MM.1S (cell line): ENCODE measurements around the gene CALU.

Source experiments
- DNase-seq: peaks from one replicate; pipeline ENCODE4 v3.0.0-alpha.2; 2015
- H2AFZ ChIP-seq: fragments of 300-600 bp; sonication (generic); 2 replicates; pipeline ENCODE4 v1.6.0; 2016; ENCODE audit warnings: antibody characterized with exemption, low read length
- H3F3A ChIP-seq: fragments of 300-600 bp; sonication (generic); 2 replicates; pipeline ENCODE4 v1.6.1; 2016; ENCODE audit warnings: mild to moderate bottlenecking, antibody characterized with exemption, low read length, moderate library complexity, mixed read lengths; ENCODE audit not compliant: insufficient read depth
- H3K27ac ChIP-seq: fragments of 300-600 bp; sonication (generic); 2 replicates; pipeline ENCODE4 v1.5.1; 2016; ENCODE audit warnings: mild to moderate bottlenecking, low read length
- H3K27me3 ChIP-seq: fragments of 300-600 bp; sonication (generic); replicated peaks from 2 replicates; pipeline ENCODE4 v1.6.0; 2016; ENCODE audit warnings: low read length; ENCODE audit not compliant: insufficient read depth
- H3K36me3 ChIP-seq: fragments of 300-600 bp; sonication (generic); replicated peaks from 2 replicates; pipeline ENCODE4 v1.6.1; 2016; ENCODE audit warnings: mild to moderate bottlenecking, low read length, mixed read lengths; ENCODE audit not compliant: insufficient read depth
- H3K4me1 ChIP-seq: fragments of 300-600 bp; sonication (generic); 2 replicates; pipeline ENCODE4 v1.6.1; 2016; ENCODE audit warnings: low read length, mixed read lengths
- H3K4me2 ChIP-seq: fragments of 300-600 bp; sonication (generic); 2 replicates; pipeline ENCODE4 v1.6.0; 2016; ENCODE audit warnings: low read depth, low read length
- H3K4me3 ChIP-seq: fragments of 300-600 bp; sonication (generic); 2 replicates; pipeline ENCODE4 v1.5.1; 2016; ENCODE audit warnings: low read length, mixed read lengths
- H3K79me2 ChIP-seq: fragments of 300-600 bp; sonication (generic); 2 replicates; pipeline ENCODE4 v1.6.1; 2016; ENCODE audit warnings: mixed run types, low read length, mixed read lengths
- H3K9ac ChIP-seq: fragments of 300-600 bp; sonication (generic); 2 replicates; pipeline ENCODE4 v1.6.1; 2016; ENCODE audit warnings: low read length, mixed read lengths
- H3K9me2 ChIP-seq: fragments of 300-600 bp; sonication (generic); replicated peaks from 2 replicates; pipeline ENCODE4 v1.6.1; 2016; ENCODE audit warnings: mild to moderate bottlenecking, low read length, mixed read lengths; ENCODE audit not compliant: insufficient read depth
- H3K9me3 ChIP-seq: fragments of 300-600 bp; sonication (generic); replicated peaks from 2 replicates; pipeline ENCODE4 v1.6.1; 2016; ENCODE audit warnings: mild to moderate bottlenecking, low read length, mixed read lengths; ENCODE audit not compliant: insufficient read depth
- H4K20me1 ChIP-seq: fragments of 300-600 bp; sonication (generic); 2 replicates; pipeline ENCODE4 v1.6.1; 2016; ENCODE audit warnings: mild to moderate bottlenecking, low read length, moderate library complexity, mixed read lengths; ENCODE audit not compliant: insufficient read depth
- EZH2 ChIP-seq: fragments of 300-600 bp; sonication (generic); optimal IDR thresholded peaks from 2 replicates; pipeline ENCODE3; 2017; ENCODE audit warnings: low read depth, mild to moderate bottlenecking, antibody characterized with exemption, low read length, mixed read lengths
- EZH2phosphoT487 ChIP-seq: fragments of 300-600 bp; sonication (generic); IDR thresholded peaks from 2 replicates; pipeline ENCODE4 v1.6.1; 2018; ENCODE audit warnings: antibody characterized with exemption, low read length
- TF ChIP-seq, protein P1 (sequence below): fragments of 300-600 bp; sonication (generic); IDR thresholded peaks from 2 replicates; pipeline ENCODE4 v1.5.1; 2016; ENCODE audit warnings: antibody characterized with exemption, low read length, mixed read lengths

CALU gene

GRCh38 chr7:128733278-128733645 is 5.9 kb upstream of the CALU start:
- no peak overlapping the region for H3K4me2 ChIP-seq

DNA sequence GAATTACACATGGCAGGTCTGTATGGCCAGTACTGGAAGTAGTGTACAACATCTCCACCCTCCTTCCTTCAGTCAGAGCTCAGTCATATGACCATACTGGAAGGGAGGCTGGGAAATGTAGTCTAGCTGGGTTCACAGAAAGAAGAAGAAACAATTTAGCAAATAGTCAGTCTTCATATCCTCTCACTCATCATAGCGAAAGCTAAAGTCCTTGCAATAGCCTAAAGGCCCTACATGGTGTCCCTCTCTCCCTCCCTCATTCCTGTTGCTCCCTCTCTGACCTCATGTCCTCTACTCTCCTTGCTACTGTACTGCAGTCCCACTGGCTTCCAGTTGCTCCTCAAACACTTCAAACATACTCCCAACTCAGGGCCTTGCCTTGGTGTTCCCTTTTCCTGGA is 4.3 kb upstream of the CALU start:
- no peak overlapping the region for H3K4me2 ChIP-seq
- no peak for TF ChIP-seq EZH2
- TF ChIP-seq EZH2phosphoT487: no peak
- TF ChIP-seq, protein P1, sequence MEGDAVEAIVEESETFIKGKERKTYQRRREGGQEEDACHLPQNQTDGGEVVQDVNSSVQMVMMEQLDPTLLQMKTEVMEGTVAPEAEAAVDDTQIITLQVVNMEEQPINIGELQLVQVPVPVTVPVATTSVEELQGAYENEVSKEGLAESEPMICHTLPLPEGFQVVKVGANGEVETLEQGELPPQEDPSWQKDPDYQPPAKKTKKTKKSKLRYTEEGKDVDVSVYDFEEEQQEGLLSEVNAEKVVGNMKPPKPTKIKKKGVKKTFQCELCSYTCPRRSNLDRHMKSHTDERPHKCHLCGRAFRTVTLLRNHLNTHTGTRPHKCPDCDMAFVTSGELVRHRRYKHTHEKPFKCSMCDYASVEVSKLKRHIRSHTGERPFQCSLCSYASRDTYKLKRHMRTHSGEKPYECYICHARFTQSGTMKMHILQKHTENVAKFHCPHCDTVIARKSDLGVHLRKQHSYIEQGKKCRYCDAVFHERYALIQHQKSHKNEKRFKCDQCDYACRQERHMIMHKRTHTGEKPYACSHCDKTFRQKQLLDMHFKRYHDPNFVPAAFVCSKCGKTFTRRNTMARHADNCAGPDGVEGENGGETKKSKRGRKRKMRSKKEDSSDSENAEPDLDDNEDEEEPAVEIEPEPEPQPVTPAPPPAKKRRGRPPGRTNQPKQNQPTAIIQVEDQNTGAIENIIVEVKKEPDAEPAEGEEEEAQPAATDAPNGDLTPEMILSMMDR: no peak
- no peak overlapping the region for H3K9ac ChIP-seq
- no peaks in the 10 kb centered on the region for H3K9me3 ChIP-seq
- peaks cover 4% of the 10 kb centered on the region; the same call in 1 of the 2 replicates for H3F3A ChIP-seq
- H3K27ac ChIP-seq: no peak overlapping the region
- no peak overlapping the region for H2AFZ ChIP-seq
- DNase-seq: no peak
- no peaks in the 10 kb centered on the region for H3K27me3 ChIP-seq
- H3K9me2 ChIP-seq: no peaks in the 10 kb centered on the region
- H3K36me3 ChIP-seq: no peaks in the 10 kb centered on the region
- peaks cover 8% of the 10 kb centered on the region for H3K79me2 ChIP-seq
- H3K4me3 ChIP-seq: no peak overlapping the region
- H3K4me1 ChIP-seq: peaks cover 5% of the 10 kb centered on the region; the same call in 1 of the 2 replicates
- H4K20me1 ChIP-seq: no peaks in the 10 kb centered on the region

More at GRCh38 chr7:128733278-128733645, 5.9 kb upstream of the CALU start:
- H3K4me3 ChIP-seq: no peak overlapping the region
- no peaks in the 10 kb centered on the region for H3K79me2 ChIP-seq
- H2AFZ ChIP-seq: no peak overlapping the region
- no peaks in the 10 kb centered on the region for H3K27me3 ChIP-seq
- H3K9me2 ChIP-seq: no peaks in the 10 kb centered on the region
- no peaks in the 10 kb centered on the region for H4K20me1 ChIP-seq
- H3K9me3 ChIP-seq: no peaks in the 10 kb centered on the region
- peaks cover under 1% of the 10 kb centered on the region; the same call in 1 of the 2 replicates for H3F3A ChIP-seq
- peaks cover 4% of the 10 kb centered on the region; the same call in 1 of the 2 replicates for H3K4me1 ChIP-seq
- no peak overlapping the region for H3K9ac ChIP-seq
- no peak for DNase-seq
- H3K27ac ChIP-seq: no peak overlapping the region
- no peaks in the 10 kb centered on the region for H3K36me3 ChIP-seq
- TF ChIP-seq, protein P1: no peak
- no peak for TF ChIP-seq EZH2
- no peak for TF ChIP-seq EZH2phosphoT487

- no peak overlapping the region for H3K4me2 ChIP-seq
These were observed 3.7 kb upstream of the CALU start for GRCh38 chr7:128735436-128735835.

More at GRCh38 chr7:128735436-128735835, 3.7 kb upstream of the CALU start:
- Histone ChIP-seq H3K4me3 (no peak overlapping the region), H3K9me2 (no peaks in the 10 kb centered on the region), H3K79me2 (peaks cover 13% of the 10 kb centered on the region), H3K27ac (no peak overlapping the region), H3K27me3 (no peaks in the 10 kb centered on the region), H3K4me1 (peaks cover 7% of the 10 kb centered on the region; the same call in 1 of the 2 replicates), H3K36me3 (no peaks in the 10 kb centered on the region), H2AFZ (no peak overlapping the region), H4K20me1 (no peaks in the 10 kb centered on the region), H3K9ac (no peak overlapping the region), H3K9me3 (no peaks in the 10 kb centered on the region), H3F3A (peaks cover 4% of the 10 kb centered on the region; the same call in 1 of the 2 replicates)
- no peak for DNase-seq
- no peak for TF ChIP-seq EZH2phosphoT487
- TF ChIP-seq, protein P1: no peak
- TF ChIP-seq EZH2: no peak
